ENCODE results near the gene RGS3.

Gene RGS3

GRCh38 chr9:113624721-113625120 is 161.2 kb downstream of the RGS3 start:
- Histone ChIP-seq H3K56ac (ENCODE audit: low read length) (no peak overlapping the region), H3K27me3 (ENCODE audit: insufficient read depth, low read length, poor library complexity) (no peaks in the 10 kb centered on the region), H3K79me2 (ENCODE audit: control insufficient read depth, insufficient read depth, low read length) (no peaks in the 10 kb centered on the region), H3K4ac (ENCODE audit: low read depth, low read length) (no peak overlapping the region), H4K8ac (ENCODE audit: low read depth, low read length) (no peak overlapping the region), H3K4me3 (ENCODE audit: low read length) (no peak overlapping the region), H3K79me1 (ENCODE audit: low read length) (no peaks in the 10 kb centered on the region), H2BK120ac (ENCODE audit: low read depth, low read length) (no peak overlapping the region), H3K9ac (ENCODE audit: low read length) (no peak overlapping the region), H3K4me2 (ENCODE audit: low read length) (no peak overlapping the region), H4K5ac (ENCODE audit: low read length) (no peak overlapping the region), H3K4me1 (ENCODE audit: control insufficient read depth, low read depth, low read length) (peaks cover 15% of the 10 kb centered on the region), H3K18ac (ENCODE audit: low read length) (peak overlapping the region; percentile 5), H3K27ac (ENCODE audit: low read depth, low read length) (no peak overlapping the region), H2BK5ac (ENCODE audit: low read length) (no peak overlapping the region), H3K23ac (ENCODE audit: low read length) (no peak overlapping the region), H3K36me3 (ENCODE audit: control insufficient read depth, insufficient read depth, low read length) (no peaks in the 10 kb centered on the region), H2BK15ac (replicated peaks; ENCODE audit: low read depth) (no peak overlapping the region), H2AK5ac (ENCODE audit: low read length) (no peak overlapping the region)
- no CpG with 5 or more reads among the region's 9 CpGs for WGBS (ENCODE audit: extremely low coverage, insufficient coverage, low lambda C conversion rate)
- no peak for DNase-seq

- H3K27me3 ChIP-seq (ENCODE audit: insufficient read depth, low read length, poor library complexity) = no peaks in the 10 kb centered on the region
- H3K27ac ChIP-seq (ENCODE audit: low read depth, low read length) = no peak overlapping the region
- H2AK5ac ChIP-seq (ENCODE audit: low read length) = no peak overlapping the region
- no peak overlapping the region for H3K9ac ChIP-seq (ENCODE audit: low read length)
- WGBS (ENCODE audit: extremely low coverage, insufficient coverage, low lambda C conversion rate) = no CpG with 5 or more reads among the region's 8 CpGs
- no peak overlapping the region for H3K4me3 ChIP-seq (ENCODE audit: low read length)
- no peak overlapping the region for H3K4me2 ChIP-seq (ENCODE audit: low read length)
- H3K23ac ChIP-seq (ENCODE audit: low read length) = no peak overlapping the region
- no peak overlapping the region for H3K56ac ChIP-seq (ENCODE audit: low read length)
- H3K4me1 ChIP-seq (ENCODE audit: control insufficient read depth, low read depth, low read length) = peaks cover 12% of the 10 kb centered on the region
- no peak overlapping the region for H2BK120ac ChIP-seq (ENCODE audit: low read depth, low read length)
- no peak for DNase-seq
- no peaks in the 10 kb centered on the region for H3K79me1 ChIP-seq (ENCODE audit: low read length)
- H3K4ac ChIP-seq (ENCODE audit: low read depth, low read length) = no peak overlapping the region
- H3K18ac ChIP-seq (ENCODE audit: low read length) = no peak overlapping the region
- no peak overlapping the region for H4K8ac ChIP-seq (ENCODE audit: low read depth, low read length)
- H3K79me2 ChIP-seq (ENCODE audit: control insufficient read depth, insufficient read depth, low read length) = no peaks in the 10 kb centered on the region
- H4K5ac ChIP-seq (ENCODE audit: low read length) = no peak overlapping the region
- no peak overlapping the region for H2BK5ac ChIP-seq (ENCODE audit: low read length)
- H3K36me3 ChIP-seq (ENCODE audit: control insufficient read depth, insufficient read depth, low read length) = no peaks in the 10 kb centered on the region
- no peak overlapping the region for H2BK15ac ChIP-seq (replicated peaks; ENCODE audit: low read depth)
Observed at GRCh38 chr9:113625486-113625885, 162.0 kb downstream of the RGS3 start.

- Histone ChIP-seq H3K4me3 (ENCODE audit: low read length) (no peak overlapping the region), H3K79me1 (ENCODE audit: low read length) (no peaks in the 10 kb centered on the region), H3K27ac (ENCODE audit: low read depth, low read length) (no peak overlapping the region), H4K8ac (ENCODE audit: low read depth, low read length) (no peak overlapping the region), H2BK5ac (ENCODE audit: low read length) (no peak overlapping the region), H3K56ac (ENCODE audit: low read length) (no peak overlapping the region), H3K18ac (ENCODE audit: low read length) (no peak overlapping the region), H3K79me2 (ENCODE audit: control insufficient read depth, insufficient read depth, low read length) (no peaks in the 10 kb centered on the region), H3K36me3 (ENCODE audit: control insufficient read depth, insufficient read depth, low read length) (no peaks in the 10 kb centered on the region), H3K4me2 (ENCODE audit: low read length) (no peak overlapping the region), H3K4me1 (ENCODE audit: control insufficient read depth, low read depth, low read length) (peaks cover 4% of the 10 kb centered on the region), H3K4ac (ENCODE audit: low read depth, low read length) (no peak overlapping the region), H2BK15ac (replicated peaks; ENCODE audit: low read depth) (no peak overlapping the region), H3K9ac (ENCODE audit: low read length) (no peak overlapping the region), H2BK120ac (ENCODE audit: low read depth, low read length) (no peak overlapping the region), H4K5ac (ENCODE audit: low read length) (no peak overlapping the region), H3K27me3 (ENCODE audit: insufficient read depth, low read length, poor library complexity) (no peaks in the 10 kb centered on the region), H2AK5ac (ENCODE audit: low read length) (no peak overlapping the region), H3K23ac (ENCODE audit: low read length) (no peak overlapping the region)
- no peak for DNase-seq
- no CpG with 5 or more reads among the region's 8 CpGs for WGBS (ENCODE audit: extremely low coverage, insufficient coverage, low lambda C conversion rate)
Observed at GRCh38 chr9:113626735-113627495, 163.4 kb downstream of the RGS3 start.

GRCh38 chr9:113628621-113629020 is 165.1 kb downstream of the RGS3 start:
- H3K18ac ChIP-seq (ENCODE audit: low read length) = no peak overlapping the region
- no peak overlapping the region for H3K56ac ChIP-seq (ENCODE audit: low read length)
- no peak overlapping the region for H4K5ac ChIP-seq (ENCODE audit: low read length)
- no peak overlapping the region for H3K4ac ChIP-seq (ENCODE audit: low read depth, low read length)
- no peak overlapping the region for H3K9ac ChIP-seq (ENCODE audit: low read length)
- H3K27me3 ChIP-seq (ENCODE audit: insufficient read depth, low read length, poor library complexity) = no peaks in the 10 kb centered on the region
- no peak overlapping the region for H3K23ac ChIP-seq (ENCODE audit: low read length)
- H3K4me2 ChIP-seq (ENCODE audit: low read length) = no peak overlapping the region
- no peak overlapping the region for H3K27ac ChIP-seq (ENCODE audit: low read depth, low read length)
- H3K4me1 ChIP-seq (ENCODE audit: control insufficient read depth, low read depth, low read length) = no peaks in the 10 kb centered on the region
- no peak overlapping the region for H4K8ac ChIP-seq (ENCODE audit: low read depth, low read length)
- no peak for DNase-seq
- no peak overlapping the region for H2BK15ac ChIP-seq (replicated peaks; ENCODE audit: low read depth)
- no CpG with 5 or more reads among the region's 4 CpGs for WGBS (ENCODE audit: extremely low coverage, insufficient coverage, low lambda C conversion rate)
- no peak overlapping the region for H2AK5ac ChIP-seq (ENCODE audit: low read length)
- H3K79me2 ChIP-seq (ENCODE audit: control insufficient read depth, insufficient read depth, low read length) = no peaks in the 10 kb centered on the region
- no peak overlapping the region for H2BK5ac ChIP-seq (ENCODE audit: low read length)
- no peaks in the 10 kb centered on the region for H3K79me1 ChIP-seq (ENCODE audit: low read length)
- no peak overlapping the region for H2BK120ac ChIP-seq (ENCODE audit: low read depth, low read length)
- no peaks in the 10 kb centered on the region for H3K36me3 ChIP-seq (ENCODE audit: control insufficient read depth, insufficient read depth, low read length)
- H3K4me3 ChIP-seq (ENCODE audit: low read length) = no peak overlapping the region

- Histone ChIP-seq H3K4me1 (ENCODE audit: control insufficient read depth, low read depth, low read length) (no peaks in the 10 kb centered on the region), H3K79me2 (ENCODE audit: control insufficient read depth, insufficient read depth, low read length) (no peaks in the 10 kb centered on the region), H2BK15ac (replicated peaks; ENCODE audit: low read depth) (no peak overlapping the region), H3K4me3 (ENCODE audit: low read length) (no peak overlapping the region), H2AK5ac (ENCODE audit: low read length) (no peak overlapping the region), H3K27ac (ENCODE audit: low read depth, low read length) (no peak overlapping the region), H3K27me3 (ENCODE audit: insufficient read depth, low read length, poor library complexity) (no peaks in the 10 kb centered on the region), H3K79me1 (ENCODE audit: low read length) (no peaks in the 10 kb centered on the region), H3K56ac (ENCODE audit: low read length) (no peak overlapping the region), H3K4ac (ENCODE audit: low read depth, low read length) (no peak overlapping the region), H3K9ac (ENCODE audit: low read length) (no peak overlapping the region), H4K8ac (ENCODE audit: low read depth, low read length) (no peak overlapping the region), H3K4me2 (ENCODE audit: low read length) (no peak overlapping the region), H3K36me3 (ENCODE audit: control insufficient read depth, insufficient read depth, low read length) (no peaks in the 10 kb centered on the region), H3K18ac (ENCODE audit: low read length) (no peak overlapping the region), H3K23ac (ENCODE audit: low read length) (no peak overlapping the region), H4K5ac (ENCODE audit: low read length) (no peak overlapping the region), H2BK5ac (ENCODE audit: low read length) (no peak overlapping the region), H2BK120ac (ENCODE audit: low read depth, low read length) (no peak overlapping the region)
- no CpG with 5 or more reads among the region's 11 CpGs for WGBS (ENCODE audit: extremely low coverage, insufficient coverage, low lambda C conversion rate)
- DNase-seq = no peak
Observed at GRCh38 chr9:113630386-113631136, 167.0 kb downstream of the RGS3 start.
